ENCODE measurements around the gene TRIO.
A peak's percentile ranks its signal among the peaks of the same experiment; 100 is the strongest.
"Not testable (repeated sequence)": the region's sequence is repeated elsewhere in the genome, so short reads cannot be mapped to it uniquely, and the experiment has no call there.

The TRIO gene

DNA sequence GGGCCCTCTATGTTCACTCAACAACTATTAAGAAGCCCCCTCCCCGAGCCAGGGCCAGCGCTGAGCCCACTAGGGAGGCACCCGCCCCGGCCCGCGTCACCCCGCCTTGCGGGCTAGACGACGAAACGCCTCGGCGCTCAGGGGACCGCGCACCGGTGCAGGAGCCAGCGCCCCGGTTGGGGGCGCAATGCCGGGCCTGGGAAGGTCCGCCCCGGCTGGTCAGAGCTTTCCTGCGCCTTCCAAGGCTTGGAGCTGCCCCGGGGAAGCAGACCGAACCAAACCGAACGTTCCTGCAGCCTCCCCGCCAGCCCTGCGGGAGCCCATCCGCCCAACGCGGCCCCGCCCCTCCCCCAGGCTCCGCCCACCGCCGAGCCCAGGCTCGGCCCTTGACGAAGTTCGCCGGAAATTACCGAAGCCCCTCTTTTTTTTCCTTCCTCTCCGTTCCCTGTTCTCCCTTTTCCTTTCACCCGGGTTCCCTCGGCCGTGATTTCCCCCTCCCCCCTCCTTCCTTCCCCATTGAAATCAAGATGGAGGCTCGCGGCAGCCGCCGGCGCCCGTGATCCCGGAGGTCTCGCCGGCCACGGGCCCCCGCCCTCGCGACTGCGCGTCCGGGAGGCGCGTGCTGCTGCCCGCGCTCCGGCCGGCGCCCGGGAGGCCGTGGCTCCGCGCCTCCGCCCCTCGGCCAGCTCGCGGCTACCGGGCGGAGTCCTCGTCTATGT, at the start of gene TRIO:
TSS of gene TRIO (plus strand) at position 516 of the 719 bp plus-strand sequence. CDS start 384 bp downstream, outside the sequence.
- DNase-seq (ENCODE audit: low read depth), result peak; percentile 65

DNA sequence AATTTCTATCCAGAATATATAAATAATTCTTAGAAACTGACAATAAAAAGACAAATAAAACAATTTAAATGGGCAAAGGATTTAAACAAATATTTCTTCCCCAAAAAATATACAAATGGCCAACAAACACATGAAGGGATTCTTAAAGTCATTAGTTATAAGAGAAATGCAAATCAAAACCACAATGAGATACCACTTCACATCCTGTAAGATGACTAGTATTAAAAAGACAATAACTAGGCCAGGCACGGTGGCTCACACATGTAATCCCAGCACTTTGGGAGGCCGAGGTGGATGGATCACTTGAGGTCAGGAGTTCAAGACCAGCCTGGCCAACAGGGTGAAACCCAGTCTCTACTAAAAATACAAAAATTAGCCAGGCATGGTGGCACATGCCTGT, 45.8 kb upstream of the TRIO start:
- not testable (repeated sequence) for DNase-seq (ENCODE audit: low read depth)

DNA sequence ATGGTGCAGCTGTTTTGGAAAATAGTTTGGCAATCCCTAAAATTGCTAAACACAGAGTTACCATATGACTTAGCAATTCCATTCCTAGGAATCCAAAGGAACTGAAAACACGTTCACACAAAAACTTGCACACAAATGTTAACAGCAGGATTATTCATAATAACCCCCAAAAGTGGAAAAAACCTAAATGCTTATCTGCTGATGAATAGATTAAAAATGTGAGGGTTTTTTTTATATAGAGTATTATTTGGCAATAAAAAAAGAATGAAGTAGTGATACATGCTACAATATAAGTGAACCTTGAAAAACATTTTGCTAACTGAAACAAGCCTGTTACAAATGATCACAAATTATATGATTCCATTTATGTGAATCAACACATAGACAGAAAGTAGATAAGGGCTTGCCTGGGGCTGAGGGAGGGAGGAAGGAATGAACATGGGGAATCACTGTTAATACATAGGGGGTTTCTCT, 45.1 kb upstream of the TRIO start:
- no peak for DNase-seq (ENCODE audit: low read depth)

DNA sequence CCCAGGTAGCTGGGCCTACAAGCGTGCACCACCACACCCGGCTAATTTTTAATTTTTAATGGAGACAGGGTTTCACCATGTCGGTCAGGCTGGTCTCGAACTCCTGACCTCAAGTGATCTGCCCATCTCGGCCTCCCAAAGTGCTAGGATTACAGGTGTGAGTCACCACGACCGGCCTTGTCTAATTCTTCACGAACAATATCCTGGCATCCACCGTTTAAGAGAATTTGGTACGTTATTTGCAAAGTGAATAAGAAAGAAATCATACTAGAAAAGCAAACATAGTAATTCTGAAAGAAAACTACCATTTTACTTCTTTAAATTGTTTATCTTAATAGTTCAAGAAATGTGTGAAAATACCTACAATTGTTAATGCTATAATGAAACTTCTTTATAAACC, 42.9 kb upstream of the TRIO start:
- DNase-seq (ENCODE audit: low read depth), result no peak

DNA sequence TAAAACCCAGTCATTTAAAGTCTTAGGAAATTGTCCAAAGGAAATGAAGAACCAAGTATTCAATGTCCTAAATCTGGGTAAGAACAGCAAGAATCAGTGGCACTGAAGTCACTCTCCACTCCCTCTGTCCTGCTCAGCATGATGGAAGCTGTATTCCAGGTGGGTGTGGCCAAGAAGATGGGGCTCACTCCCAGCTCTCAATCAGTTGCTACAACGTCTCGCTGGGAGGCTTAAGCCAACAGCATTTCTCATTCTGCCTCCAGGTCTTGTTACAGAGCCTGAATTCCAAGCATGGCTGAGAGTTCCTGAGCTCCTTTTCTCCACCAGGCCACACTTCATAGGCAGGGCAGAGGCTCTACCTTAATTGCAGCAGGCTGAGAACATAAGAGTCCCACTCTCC, 41.2 kb upstream of the TRIO start:
- DNase-seq (ENCODE audit: low read depth), result no peak

DNA sequence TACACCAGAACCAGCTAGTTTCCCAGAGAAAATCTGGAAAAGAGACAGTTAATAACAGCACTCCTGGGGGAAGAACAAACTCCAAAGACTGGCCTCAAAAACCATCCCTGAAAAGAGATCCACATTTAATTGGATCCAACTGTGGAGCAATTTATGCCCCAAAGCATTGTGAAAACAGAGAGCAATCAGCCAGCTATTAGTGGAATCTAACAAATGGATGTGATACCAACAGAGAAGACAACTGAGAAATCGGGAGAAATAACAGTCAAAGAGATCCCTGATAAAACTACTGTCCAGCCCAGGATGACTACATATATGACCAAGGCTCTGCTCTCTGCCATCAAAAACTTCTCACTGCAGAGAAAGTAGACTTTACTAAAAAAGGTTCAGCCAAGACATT, 40.5 kb upstream of the TRIO start:
- DNase-seq (ENCODE audit: low read depth), result no peak

DNA sequence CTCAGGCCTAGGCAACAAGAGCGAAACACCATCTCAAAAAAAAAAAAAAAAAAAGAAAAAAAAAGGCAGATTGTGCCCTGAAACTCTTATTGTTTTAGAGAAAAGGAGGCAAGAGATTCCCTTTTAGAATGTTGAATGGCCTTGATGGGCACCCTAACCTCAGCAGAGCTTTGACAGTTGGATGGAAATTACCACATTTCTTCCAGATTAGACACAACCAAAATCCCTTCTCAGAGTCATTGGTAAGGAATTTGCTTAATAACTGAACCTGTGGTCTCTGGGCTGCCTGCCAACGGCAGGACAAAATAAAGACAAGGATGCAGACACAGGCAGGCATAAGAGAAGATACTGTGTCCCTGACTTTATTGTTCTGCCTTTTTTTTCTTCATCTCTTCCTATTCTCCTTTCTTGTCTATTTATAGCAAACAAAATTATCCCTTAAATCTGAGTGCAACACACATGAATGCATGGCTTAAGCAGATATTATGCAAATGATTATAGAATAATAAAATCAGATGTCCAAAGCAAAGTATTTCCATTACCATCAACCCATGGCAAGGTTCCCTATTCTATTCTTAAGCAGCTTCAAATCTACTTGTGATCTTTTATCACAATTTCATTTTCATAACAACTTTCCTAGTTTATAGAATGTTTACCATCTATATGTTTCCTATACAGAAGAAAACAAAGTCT, 37.3 kb upstream of the TRIO start:
- DNase-seq (ENCODE audit: low read depth), result no peak

DNA sequence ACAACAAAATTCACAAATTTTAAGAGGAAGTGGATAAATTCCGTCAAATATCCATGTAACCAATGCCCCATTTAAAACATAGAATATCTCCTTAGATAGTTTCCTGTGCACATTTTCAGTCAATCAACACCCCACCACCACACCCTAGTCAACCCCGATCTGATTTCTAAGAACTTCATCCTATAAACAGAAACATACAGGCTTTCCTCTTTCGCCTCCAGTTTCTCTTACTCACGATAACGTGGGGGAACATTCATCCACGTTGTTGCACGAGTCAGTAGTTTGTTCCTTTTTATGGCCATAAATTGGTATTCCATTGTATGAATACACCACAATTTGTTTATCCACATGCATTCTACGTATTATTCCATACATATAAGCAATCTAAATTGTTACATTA, 35.6 kb upstream of the TRIO start:
- no peak for DNase-seq (ENCODE audit: low read depth)

DNA sequence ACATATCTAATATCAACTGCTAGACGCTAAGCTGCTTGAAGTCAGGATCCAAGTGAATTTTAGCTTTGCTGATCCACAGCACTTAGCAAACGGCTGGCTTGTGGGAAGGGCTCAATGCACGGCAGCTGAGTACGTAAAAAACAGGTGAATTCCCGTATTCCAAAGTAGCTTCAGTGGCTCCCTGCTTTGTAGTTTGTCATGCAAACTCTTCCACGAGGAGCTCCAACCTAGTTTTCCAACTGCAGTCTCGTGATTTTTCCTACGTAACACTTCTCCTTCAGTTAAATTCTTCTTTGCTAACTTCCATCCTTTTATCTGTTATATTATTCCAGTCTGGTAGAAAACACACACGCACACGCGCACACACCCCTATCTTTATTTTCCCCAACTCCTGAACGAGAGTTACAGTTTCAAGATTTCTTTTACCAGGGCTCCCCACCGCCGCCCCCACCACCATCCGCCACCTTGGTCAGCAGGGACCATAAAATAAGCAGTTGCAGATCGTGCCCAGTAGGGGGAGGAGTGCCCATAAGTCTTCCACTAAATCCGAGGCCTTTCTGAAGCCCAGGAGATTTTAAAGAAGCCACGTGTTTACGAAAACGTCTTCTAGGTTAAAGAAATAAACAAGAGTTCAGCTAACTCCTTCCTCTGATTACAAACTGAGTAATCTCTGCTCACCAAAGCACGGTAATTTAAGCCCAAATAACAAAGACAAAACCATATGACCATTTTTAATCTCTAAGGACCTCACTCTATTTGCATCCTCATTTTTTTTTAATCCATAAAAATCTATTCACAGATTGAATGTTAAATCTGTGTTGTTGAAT, 34.8 kb upstream of the TRIO start:
- DNase-seq (ENCODE audit: low read depth), result peak; percentile 5

DNA sequence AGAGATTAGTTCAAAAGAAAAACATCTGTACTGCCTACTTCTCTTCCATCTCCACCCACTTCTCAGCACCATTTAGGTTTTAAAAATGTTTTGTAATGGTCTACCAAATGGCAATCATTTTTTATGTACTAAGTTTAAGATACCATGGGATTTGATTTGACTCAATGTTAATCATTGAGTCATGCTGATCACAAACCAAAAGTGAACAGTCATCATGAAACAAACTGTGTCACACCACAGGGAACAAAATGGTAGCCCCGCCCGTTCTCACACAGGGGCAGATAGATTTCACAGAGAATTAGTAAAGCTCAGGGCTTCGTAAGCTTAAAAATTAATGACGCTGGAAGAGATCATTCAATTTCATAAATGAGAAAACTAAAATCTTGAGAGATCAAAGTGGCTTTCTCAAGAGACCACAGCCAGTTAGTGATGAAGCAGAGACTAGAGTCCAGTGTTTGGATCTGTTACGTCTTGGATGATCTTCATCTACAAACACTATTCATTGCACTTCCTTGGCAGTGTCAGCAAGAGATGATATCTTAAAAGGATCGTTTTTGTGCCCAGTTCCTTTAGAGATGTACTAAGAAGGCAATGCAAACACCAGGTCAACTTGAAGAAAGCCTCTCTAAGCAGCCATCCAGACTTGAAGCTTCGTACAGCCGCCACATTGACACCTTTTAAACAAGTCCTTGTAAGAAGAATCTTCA, 33.9 kb upstream of the TRIO start:
- DNase-seq (ENCODE audit: low read depth), result no peak

DNA sequence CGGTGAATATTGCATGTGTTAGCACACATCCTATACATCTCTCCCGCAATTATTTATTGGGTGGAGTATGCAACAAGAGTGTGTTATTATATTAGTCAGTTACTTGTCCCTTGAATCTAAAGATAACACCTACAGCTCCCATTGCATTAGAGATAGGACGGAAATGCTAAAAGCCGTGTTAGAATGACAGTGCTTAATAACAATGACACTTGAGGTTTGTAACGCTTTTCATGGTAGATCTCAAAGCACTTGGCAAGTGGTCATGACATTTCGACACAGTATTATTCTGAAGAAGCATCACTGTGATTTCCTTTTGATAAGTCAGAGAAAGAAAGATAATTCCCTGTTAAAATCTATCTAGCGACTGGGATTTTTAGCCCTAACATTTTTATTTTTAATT, 33.4 kb upstream of the TRIO start:
- no peak for DNase-seq (ENCODE audit: low read depth)

DNA sequence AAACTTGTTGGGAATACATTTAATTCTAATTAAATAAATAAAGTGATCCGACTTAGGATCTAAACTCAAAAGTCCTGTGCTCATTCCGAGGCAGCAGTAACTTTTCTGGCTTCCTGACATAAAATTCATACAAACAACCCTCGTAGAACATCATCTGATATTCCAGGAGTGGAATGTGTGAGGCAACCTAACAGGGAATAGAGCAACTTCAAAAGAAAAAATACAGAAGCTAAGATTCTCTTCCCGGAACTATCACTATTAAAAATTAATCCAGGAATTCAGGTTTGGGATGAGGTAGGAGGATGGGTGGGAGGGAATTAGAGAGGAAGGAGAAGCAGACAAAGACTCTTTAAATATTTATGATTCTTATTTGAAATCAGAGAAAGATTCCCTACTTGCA, 32.9 kb upstream of the TRIO start:
- DNase-seq (ENCODE audit: low read depth), result no peak

DNA sequence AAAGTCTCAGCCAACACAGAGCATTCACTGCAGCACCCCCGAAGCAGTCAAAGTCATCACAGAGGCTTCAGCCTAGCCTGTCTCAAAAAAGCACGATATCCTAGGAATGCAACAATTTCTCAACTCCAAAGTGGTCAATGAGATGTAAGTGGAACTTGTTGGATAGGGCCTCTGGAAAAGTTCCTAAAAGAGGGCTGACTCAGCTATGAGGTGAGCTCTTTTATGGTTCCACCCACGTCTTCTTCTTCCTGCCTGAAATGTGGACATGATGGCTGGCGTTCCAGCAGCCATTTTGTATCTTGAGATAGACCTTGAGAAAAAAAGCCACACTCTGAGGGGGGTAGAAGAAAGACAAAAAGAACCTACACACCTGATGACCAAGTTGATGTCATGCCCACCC, 32.5 kb upstream of the TRIO start:
- DNase-seq (ENCODE audit: low read depth), result no peak

DNA sequence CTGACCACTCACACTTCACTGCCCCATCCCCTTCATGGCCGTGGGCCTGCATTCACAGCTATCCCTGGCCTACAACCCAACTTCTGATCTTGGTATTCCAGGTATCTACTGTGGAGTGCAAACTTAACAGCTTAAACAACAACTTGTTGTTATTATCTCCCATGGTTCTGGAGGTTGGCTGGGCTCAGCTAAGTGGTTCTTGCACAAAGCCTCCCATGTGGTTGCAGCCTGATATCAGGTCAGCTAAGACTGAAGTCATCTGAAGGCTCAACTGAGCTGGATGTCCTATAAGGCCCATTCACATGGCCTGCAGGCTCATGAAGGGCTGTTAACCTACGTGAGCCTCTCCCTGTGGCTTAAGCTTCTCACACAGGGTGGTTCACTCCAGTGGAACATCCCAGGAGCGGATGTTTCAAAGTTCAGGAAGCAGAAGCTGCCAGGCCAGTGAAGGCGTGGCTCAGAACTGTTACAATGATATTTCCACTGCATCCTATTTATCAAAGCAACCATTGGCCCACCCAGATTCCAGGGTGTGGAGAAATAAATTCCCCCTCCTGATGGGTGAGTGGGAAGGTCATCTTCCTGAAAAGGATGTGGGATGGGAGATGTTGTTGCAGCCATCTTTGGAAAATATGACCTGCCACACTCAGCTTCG, 30.0 kb upstream of the TRIO start:
- DNase-seq (ENCODE audit: low read depth), result no peak

DNA sequence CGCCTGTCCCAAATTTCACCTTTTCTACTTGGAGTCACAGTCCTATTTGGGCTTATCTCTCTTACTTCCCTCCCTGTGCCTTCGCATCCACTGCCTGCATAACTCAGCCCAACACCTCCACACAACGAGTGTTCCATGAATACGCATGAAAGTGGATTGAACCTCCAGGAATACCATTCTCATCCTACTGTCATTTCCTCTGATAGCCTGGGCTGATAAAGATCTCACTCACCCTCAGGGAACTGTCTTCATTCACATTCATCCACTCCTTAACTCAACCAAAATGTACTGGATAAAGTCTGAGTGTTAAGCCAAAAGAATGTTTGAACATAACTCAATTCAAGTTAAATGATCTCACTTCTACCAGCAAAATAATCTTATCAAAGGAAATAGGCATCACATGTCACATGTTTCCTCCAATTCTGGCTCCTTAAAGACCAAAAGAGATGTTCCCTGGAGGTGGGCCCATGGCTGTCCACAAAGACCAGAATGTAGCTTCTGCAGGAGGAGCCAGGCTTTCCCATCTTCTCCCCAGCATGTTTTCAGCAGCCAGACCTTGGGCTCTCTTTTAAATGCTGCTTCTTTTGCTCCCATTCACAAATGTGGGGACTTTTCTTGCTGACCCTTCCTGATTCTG, 28.4 kb upstream of the TRIO start:
- DNase-seq (ENCODE audit: low read depth), result no peak

DNA sequence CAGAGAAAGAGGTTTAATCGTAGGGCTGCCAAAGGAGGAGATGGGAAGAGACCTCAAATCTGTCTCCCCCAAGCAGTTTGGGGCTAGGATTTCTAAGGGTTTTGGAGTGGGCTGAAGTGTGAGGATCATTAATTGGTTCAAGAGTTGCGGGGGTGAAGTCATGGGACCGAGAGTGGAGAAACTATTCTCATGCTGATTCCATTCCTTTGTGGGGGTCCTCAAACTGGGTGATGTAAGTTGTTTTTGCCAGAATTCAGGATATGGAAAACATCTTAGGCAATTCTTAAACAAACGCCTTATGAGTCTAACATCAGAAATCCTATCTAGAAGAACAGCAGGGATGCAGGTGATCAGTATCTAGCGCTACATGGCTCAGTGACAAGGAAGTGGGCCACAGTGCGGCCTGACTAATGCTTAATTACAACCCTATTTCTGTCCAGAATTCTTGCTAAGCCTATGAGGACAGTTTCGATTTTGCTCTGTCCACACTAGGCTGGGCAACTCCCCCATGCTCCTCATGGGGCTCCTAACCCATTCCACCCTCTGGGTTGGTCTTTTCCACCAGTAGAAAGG, 27.7 kb upstream of the TRIO start:
- no peak for DNase-seq (ENCODE audit: low read depth)

DNA sequence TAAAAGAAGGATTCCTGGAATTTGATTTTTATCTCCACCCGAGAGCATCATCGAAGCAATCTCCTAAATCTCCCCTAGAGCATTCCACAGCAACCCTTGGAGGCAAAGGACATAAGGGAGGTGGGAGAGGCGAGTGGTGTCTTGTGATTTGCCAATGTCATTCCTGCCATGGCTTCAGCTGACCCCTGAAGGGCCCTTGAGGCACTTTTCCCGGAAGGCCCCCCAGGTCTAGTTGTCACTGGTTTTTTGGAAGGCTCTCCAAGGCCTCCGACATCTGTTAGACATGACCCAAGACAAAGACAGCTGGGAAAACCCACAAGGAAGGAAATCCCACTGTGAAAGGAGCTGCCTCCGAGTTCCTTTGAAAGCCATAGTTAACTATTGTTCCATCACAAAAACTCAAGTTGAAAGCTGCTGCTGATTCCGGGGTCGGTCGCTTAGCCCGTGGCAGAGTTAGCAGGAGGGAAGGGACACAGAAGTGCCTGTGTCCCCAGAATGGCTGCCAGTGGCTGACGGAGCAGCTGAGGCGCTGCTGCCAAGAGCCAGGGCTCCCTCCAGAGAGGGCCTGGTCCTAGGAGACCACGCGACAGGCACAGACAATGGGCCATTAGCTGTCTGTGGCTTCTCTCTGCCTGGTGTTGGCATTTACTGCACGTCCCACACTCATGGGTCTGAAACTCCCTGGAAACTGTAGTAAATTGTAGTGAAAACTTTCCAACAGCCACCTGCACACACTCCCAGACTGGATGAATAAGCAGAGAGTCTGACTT, 24.4 kb upstream of the TRIO start:
- no peak for DNase-seq (ENCODE audit: low read depth)

DNA sequence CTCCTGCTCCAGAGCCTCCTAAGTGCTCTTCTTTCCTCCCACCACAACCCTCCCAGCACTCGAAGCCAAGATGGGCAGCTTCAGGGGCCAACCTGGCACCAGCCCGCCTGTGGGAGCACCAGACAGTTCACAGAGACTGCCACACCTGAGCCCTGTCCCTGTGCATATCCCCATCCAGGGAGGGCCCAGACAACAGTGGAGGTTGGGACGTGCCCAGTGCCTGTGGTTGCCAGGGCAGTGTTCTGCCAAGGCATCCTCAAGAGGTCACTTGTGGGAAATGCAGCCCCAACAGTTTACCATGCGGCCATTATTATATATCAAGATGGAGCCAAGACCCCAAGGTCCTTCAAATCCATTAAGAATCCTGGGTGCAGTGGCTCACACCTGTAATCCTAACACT, 23.0 kb upstream of the TRIO start:
- DNase-seq (ENCODE audit: low read depth), result no peak

DNA sequence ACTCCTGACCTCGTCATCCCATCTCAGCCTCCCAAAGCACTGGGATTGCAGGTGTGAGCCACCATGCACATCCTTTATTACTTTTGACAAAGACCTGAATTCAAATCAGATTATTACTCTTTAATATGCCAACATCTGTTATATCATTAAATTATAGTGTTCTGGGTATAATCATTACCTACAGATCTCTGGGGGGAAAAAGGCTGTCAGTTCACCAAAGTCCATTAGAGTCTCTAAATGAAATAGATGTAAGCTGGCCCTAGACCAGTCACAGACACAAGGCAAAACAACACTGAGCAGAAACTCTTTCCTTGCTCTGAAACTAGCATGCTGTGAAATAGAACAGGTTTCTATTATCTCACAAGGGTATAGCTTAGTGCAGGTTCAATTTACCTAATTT, 21.6 kb upstream of the TRIO start:
- no peak for DNase-seq (ENCODE audit: low read depth)

DNA sequence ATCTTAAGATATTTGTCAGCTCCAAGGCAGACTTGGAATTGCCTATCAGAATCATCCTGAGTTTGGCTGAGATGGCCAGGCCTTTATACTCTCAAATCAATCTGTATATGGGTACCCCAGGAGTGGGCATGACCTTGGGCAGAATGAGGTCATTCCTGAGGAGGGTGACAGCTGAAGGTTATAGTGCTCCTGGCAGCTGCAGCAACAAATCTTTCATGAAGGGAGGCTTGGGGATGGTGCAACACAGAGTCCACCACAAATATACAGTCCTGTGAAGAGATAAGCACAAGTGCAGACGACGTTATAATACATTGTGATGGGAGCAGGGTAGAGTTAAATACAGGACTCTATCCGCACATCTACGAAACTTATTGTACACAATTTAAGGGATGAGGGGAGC, 21.1 kb upstream of the TRIO start:
- no peak for DNase-seq (ENCODE audit: low read depth)

Measured in stimulated activated CD8-positive, alpha-beta memory T cell treated with anti-CD3 and anti-CD28 coated beads, Interleukin-15, amount 100 ng/mL, for 1 hour (primary cell).